Left ventricle myocardium superior (tissue), 1 donor: ENCODE results near the gene UGT1A10. TPM values are rescaled to one million over a fixed set of nuclear protein-coding genes. Genes with fewer than 3 reads are reported as not detected.
"Not testable (repeated sequence)": the region's sequence is repeated elsewhere in the genome, so short reads cannot be mapped to it uniquely, and the experiment has no call there.

Experiments used
- ATAC-seq: fragments of 200-7000 bp; cut with Tn5 transposase; one replicate; pipeline ENCODE4 v1.9.1; 2020; ENCODE audit warnings: mild to moderate bottlenecking, moderate library complexity
- DNase-seq: peaks from one replicate; pipeline ENCODE4 v3.0.0-alpha.2; 2020
- intact Hi-C: fragments of 100-400 bp; cut with micrococcal nuclease; formaldehyde crosslinking; loops from one replicate; pipeline ENCODE4 v1.11.0; 2022
- total RNA-seq: library from RNA; stranded (reverse); fragmentation: NEBNext Ultra II Directional; extraction: Animal tissue kit (Norgen Biotek cat#: 25700); gene quantifications from one replicate; pipeline ENCODE4 v1.2.1, GENCODE V29; 2021
- donor health status: DM: no; HTN: yes; CAD: no; lungs with severe emphysema.

UGT1A10 gene
- total RNA-seq, 1 donor from 2014 or later = not detected

DNA sequence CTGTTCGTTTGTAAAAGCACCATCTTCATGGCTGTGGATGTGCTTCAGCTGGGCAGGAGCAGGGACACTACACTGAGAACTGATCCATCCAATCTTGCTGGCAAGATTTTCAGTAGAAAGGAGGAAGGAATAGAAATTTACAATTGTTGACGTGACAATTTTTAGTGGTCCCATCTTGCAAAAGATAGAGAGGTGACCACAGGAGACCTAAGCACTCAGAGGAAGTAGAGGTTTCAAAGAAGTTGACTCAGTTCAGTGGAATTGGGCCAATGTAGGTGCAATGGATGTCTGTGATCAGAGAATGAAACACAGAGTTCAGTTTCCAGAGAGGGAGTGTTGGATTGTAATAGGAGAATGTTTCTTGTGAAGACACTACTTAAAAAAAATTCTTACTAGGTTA is 77.9 kb downstream of the UGT1A10 start:
- DNase-seq (no peak), ATAC-seq (no peak)
- intact Hi-C loops = no loop called here

DNA sequence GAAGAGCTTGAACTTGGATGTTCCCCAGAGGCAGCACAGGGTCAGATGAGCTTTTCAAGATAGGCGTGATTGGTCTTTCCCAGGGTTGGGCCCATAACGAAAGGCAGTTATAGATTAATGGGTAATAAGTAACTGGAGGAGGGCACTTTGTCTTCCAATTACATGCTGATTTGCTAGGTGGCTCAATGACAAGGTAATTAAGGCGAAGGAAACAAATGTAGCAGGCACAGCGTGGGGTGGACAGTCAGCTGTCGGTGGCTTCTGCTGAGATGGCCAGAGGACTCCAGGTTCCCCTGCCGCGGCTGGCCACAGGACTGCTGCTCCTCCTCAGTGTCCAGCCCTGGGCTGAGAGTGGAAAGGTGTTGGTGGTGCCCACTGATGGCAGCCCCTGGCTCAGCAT is 82.3 kb downstream of the UGT1A10 start, which contains the start of gene UGT1A4:
Gene UGT1A4, plus strand, starts transcription at position 185 of the 400 bp plus-strand sequence. Its CDS starts 85 bp downstream, at position 270.
- intact Hi-C loops = no loop called here
- DNase-seq (no peak), ATAC-seq (no peak)

GRCh38 chr2:233728723-233729301 is 92.6 kb downstream of the UGT1A10 start, which contains the start of gene UGT1A3:
Gene UGT1A3, plus strand, starts transcription at chr2:233729042. Its CDS starts 85 bp downstream, at chr2:233729127.
- no peak for ATAC-seq
- intact Hi-C loops = no loop called here
- DNase-seq = no peak

- ATAC-seq, intact Hi-C loops, DNase-seq: not testable (repeated sequence)
These were observed 100.8 kb downstream of the UGT1A10 start for GRCh38 chr2:233736868-233737653.

- intact Hi-C loops = no loop called here
- ATAC-seq = no peak
- no peak for DNase-seq
These were observed 104.6 kb downstream of the UGT1A10 start for GRCh38 chr2:233740870-233741269.

DNA sequence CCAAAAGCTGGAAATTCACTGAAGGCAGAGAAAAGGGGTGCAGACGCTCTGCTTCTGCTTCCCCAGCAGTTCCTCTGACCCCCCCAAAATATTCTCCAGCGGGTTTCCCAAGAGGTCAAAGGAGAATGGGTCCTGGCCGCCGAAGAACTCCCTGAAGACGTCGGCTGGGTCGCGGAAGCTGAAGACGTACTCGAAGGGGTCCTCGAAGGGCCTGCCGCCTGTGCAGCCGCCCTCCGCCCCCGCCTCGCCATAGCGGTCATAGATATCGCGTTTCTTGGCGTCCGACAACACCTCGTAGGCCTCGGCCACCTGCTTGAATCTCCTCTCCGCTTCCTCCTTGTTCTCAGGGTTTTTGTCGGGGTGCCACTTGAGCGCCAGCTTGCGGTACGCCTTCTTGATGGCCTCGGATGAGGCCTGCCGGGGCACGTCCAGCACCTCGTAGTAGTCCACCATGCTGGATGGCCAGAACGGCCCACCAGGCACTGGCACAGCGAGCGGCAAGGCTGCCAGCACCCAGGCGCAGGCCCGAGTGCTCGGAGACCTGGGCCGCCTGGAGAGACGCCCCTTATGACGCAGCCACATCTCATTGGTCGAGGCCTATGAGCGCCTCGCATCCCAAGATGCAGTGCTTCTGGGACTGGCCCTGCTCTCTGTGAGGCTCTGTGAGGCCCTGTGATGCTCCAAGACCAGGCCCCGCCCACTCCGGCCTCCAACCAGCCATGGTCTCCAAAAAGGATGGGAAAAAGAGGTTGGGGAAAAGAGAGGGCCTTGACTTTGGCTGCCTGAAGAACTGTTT is 107.4 kb downstream of the UGT1A10 start:
- DNase-seq (no peak), ATAC-seq (no peak)
- intact Hi-C loops = no loop called here

DNA sequence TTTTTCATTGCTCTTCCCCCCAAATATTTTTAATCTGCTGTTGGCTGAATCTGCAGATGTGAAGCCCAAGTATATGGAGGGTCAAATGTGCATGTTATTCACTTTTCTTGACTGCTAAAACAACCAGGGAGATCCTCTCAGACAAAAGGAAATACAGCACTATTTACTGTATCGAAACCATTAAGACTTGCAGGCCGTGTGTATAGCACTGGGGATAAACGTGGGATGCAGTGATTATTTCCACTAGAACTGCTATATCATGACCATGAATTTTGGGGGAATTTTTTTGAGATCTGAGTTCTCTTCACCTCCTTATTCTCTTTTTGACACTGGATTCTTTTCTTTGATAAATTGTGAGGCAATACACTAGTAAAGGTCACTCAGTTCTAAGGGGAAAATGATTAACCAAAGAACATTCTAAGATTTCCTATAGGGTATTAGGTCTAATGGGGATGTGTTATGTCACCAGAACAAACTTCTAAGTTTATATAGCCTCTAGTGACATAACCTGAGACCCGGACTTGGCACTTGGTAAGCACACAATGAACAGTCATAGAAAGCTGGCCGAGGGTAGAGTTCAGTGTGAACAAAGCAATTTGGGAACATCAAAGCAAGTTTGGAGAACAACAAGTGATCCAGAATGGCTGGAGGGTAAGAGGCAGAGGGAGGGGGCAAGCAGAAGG is 109.0 kb downstream of the UGT1A10 start:
- DNase-seq (no peak), ATAC-seq (no peak)
- intact Hi-C loops = no loop called here

- intact Hi-C loops, ATAC-seq, DNase-seq: not testable (repeated sequence)
These were observed 109.6 kb downstream of the UGT1A10 start for GRCh38 chr2:233745838-233746237.

- intact Hi-C loops = no loop called here
- DNase-seq = no peak
- ATAC-seq = no peak
These were observed 110.4 kb downstream of the UGT1A10 start for GRCh38 chr2:233746475-233747282.

DNA sequence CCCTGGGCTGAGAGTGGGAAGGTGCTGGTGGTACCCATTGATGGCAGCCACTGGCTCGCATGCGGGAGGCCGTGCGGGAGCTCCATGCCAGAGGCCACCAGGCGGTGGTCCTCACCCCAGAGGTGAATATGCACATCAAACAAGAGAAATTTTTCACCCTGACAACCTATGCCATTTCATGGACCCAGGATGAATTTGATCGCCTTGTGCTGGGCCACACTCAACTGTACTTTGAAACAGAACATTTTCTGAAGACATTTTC is 111.0 kb downstream of the UGT1A10 start:
- ATAC-seq = no peak
- intact Hi-C loops = no loop called here
- no peak for DNase-seq

- intact Hi-C loops, ATAC-seq, DNase-seq: not testable (repeated sequence)
These were observed 114.4 kb downstream of the UGT1A10 start for GRCh38 chr2:233750689-233751088.

- DNase-seq, intact Hi-C loops, ATAC-seq: not testable (repeated sequence)
These were observed 115.2 kb downstream of the UGT1A10 start for GRCh38 chr2:233751212-233752009.

- intact Hi-C loops = no loop called here
- DNase-seq (no peak), ATAC-seq (no peak)
These were observed 118.8 kb downstream of the UGT1A10 start for GRCh38 chr2:233754872-233755611.

- intact Hi-C loops = no loop called here
- no peak for ATAC-seq
- no peak for DNase-seq
These were observed 120.3 kb downstream of the UGT1A10 start for GRCh38 chr2:233756429-233757081.

DNA sequence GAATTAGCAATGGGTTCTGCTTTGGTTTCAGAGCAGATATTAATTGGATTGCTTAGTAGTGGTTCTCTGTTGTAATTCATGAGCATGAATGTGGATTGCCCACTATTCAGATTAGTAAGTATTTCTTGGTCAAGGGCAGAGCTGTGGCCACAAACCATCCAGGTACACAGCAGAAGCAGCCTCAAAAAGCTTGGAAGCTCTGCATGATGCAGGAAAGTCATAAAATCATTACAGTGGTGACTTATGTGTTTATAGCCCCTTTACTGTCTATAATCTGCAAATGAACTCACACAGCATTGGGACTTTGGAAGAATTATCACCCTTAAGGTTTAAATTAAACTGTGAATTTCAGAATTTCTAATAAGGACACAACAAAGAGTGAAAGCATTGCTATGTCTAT is 121.9 kb downstream of the UGT1A10 start:
- intact Hi-C loops = no loop called here
- ATAC-seq = no peak
- DNase-seq = no peak

DNA sequence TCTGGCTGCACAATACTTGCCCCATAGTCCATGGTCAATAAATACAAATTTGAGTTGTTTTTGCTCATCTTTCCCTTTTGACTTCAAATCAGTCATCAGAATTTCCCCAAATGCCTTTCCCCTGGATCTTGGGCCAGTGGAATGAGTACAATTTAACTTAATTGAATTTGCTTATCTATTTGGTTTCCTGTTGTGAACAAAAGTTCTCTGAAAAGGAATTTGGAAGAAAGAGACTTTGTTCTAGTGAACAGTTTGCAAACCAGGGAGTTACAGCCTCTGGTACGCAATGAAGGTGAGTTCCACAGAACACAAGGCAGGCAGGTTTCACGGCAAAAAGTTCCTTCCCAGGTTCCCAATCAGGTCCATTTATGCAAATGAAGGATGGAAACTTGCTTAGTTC is 122.6 kb downstream of the UGT1A10 start:
- ATAC-seq (no peak), DNase-seq (no peak)
- intact Hi-C loops = no loop called here

DNA sequence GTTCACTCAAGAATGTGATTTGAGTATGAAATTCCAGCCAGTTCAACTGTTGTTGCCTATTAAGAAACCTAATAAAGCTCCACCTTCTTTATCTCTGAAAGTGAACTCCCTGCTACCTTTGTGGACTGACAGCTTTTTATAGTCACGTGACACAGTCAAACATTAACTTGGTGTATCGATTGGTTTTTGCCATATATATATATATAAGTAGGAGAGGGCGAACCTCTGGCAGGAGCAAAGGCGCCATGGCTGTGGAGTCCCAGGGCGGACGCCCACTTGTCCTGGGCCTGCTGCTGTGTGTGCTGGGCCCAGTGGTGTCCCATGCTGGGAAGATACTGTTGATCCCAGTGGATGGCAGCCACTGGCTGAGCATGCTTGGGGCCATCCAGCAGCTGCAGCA is 123.8 kb downstream of the UGT1A10 start, which contains the start of gene UGT1A1:
Gene UGT1A1, plus strand, starts transcription at position 228 of the 400 bp plus-strand sequence. Its CDS starts 18 bp downstream, at position 246.
- no peak for ATAC-seq
- intact Hi-C loops = no loop called here
- no peak for DNase-seq
